Transverse colon (tissue), 4 donors: ENCODE measurements around the gene CAMK2D. TPM values are rescaled to one million over a fixed set of nuclear protein-coding genes. Genes with fewer than 3 reads are reported as not detected.
"Not testable (repeated sequence)": the region's sequence is repeated elsewhere in the genome, so short reads cannot be mapped to it uniquely, and the experiment has no call there.

Experiments used
- DNase-seq: peaks from one replicate; pipeline ENCODE4 v3.0.0-alpha.2; 2019
- H3K27ac ChIP-seq, 4 donors: fragments of 200-600 bp; sonication (generic); 2 replicates each; pipeline ENCODE4 v1.5.1; 2016 to 2018; ENCODE audit warnings: inconsistent platforms in 4 of 4
- H3K27me3 ChIP-seq: fragments of 200-600 bp; sonication (generic); 2 replicates; pipeline ENCODE4 v1.5.1; 2017; ENCODE audit warnings: inconsistent platforms
- H3K36me3 ChIP-seq, 4 donors: fragments of 200-600 bp; sonication (generic); 2 replicates each; pipeline ENCODE4 v1.5.1; 2017 to 2019; ENCODE audit warnings: inconsistent platforms in 4 of 4
- H3K4me1 ChIP-seq, 4 donors: fragments of 200-600 bp; sonication (generic); 2 replicates each; pipeline ENCODE4 v1.5.1; 2017 to 2020; ENCODE audit warnings: inconsistent platforms in 4 of 4
- H3K4me3 ChIP-seq, 4 donors: fragments of 200-600 bp; sonication (generic); 1 replicate in 1 of 4; 2 replicates in 3 of 4; pipeline versions ENCODE4 v1.5.1 to v1.6.1; 2017 to 2019; ENCODE audit warnings: inconsistent platforms in 4 of 4
- H3K9me3 ChIP-seq, 2 donors: fragments of 200-600 bp; sonication (generic); 2 replicates each; pipeline ENCODE4 v1.5.1; 2017 to 2019; ENCODE audit warnings: inconsistent platforms in 2 of 2
- EP300 ChIP-seq: sonication (generic); formaldehyde crosslinking; IDR thresholded peaks from one replicate; pipeline ENCODE4 v1.6.1; 2017; ENCODE audit warnings: antibody characterized with exemption, low read depth
- POLR2A ChIP-seq: fragments of 450-650 bp; IDR thresholded peaks from one replicate; pipeline ENCODE4 v1.6.1; 2016; ENCODE audit warnings: antibody characterized with exemption, mild to moderate bottlenecking, moderate library complexity
- POLR2AphosphoS5 ChIP-seq, 3 donors: sonication (generic); formaldehyde crosslinking; IDR thresholded peaks; one replicate each; pipeline ENCODE4 v1.6.1; 2016; ENCODE audit warnings: antibody characterized with exemption in 3 of 3
- WGBS, 2 donors: methylation state at CpG; one replicate each; pipeline ENCODE4 v1.1.5; 2018; ENCODE audit warnings: low coverage in 1 of 2; 5-methylcytosine and 5-hydroxymethylcytosine counted together
- in situ Hi-C, 4 donors: fragments of 200-750 bp; cut with MboI; loops; one replicate each; pipeline versions ENCODE4 v1.15.0 to v1.15.1; 2017; ENCODE audit warnings: low sequenced_read_pairs in 3 of 4, low pct_ligation_motif_present in 1 of 4, low pct_unique_long_range_greater_than_20kb in 1 of 4
- intact Hi-C: fragments of 100-400 bp; cut with DNase I; formaldehyde crosslinking; loops from one replicate; pipeline ENCODE4 v1.15.1; 2023; ENCODE audit warnings: low total_unique reads
- total RNA-seq, 4 donors: library from RNA; depleted of rRNA; stranded (reverse); fragments of >200 nt; gene quantifications; one replicate each; pipeline ENCODE4 v1.1.0, GENCODE V29; 2016
- TF ChIP-seq, protein P1 (sequence below), 5 experiments: fragments of 200-600 bp in 3 of 5; fragments of 450-650 bp in 2 of 5; sonication (generic) in 3 of 5; IDR thresholded peaks; 1 replicate in 2 of 5; 2 replicates in 3 of 5; pipeline ENCODE4 v1.5.1; 2016 to 2017; ENCODE audit warnings: antibody characterized with exemption in 5 of 5, inconsistent platforms in 3 of 5, mild to moderate bottlenecking in 2 of 5, moderate library complexity in 1 of 5

The CAMK2D gene
- total RNA-seq, 4 donors from 2014 or later, result 54.5 to 107 (median 84.7) TPM

DNA sequence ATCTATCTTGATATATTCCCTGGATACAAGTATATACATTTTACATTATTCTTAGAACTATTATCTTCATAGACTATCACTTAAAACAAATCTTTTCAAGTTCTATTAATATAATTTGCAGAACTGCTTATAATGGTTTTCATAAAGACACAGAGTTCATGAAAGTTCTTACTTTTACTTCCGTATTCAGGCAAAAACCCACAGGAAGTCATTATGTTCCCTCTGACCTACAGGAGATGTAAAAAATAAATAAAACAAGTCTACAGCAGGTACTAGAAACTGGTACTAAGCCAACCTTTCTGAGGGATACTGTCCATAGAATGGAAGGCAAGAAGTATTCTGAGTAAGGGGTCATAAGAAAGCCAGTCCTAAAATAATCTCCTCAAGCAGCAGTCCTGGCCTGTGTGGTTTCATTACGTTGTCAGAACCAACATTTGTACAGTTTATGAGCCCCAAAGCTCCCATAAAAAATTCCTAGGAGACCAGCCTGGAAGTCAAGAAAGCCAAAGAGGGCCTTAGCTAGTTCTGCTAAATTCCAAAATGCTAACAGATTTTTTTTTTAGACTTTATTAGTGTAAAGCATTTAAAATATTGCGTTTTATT, 68.6 kb downstream of the CAMK2D start:
- H3K9me3 ChIP-seq, result no peaks in the 10 kb centered on the region
- no peak for DNase-seq
- no peak for TF ChIP-seq EP300
- TF ChIP-seq, protein P1, sequence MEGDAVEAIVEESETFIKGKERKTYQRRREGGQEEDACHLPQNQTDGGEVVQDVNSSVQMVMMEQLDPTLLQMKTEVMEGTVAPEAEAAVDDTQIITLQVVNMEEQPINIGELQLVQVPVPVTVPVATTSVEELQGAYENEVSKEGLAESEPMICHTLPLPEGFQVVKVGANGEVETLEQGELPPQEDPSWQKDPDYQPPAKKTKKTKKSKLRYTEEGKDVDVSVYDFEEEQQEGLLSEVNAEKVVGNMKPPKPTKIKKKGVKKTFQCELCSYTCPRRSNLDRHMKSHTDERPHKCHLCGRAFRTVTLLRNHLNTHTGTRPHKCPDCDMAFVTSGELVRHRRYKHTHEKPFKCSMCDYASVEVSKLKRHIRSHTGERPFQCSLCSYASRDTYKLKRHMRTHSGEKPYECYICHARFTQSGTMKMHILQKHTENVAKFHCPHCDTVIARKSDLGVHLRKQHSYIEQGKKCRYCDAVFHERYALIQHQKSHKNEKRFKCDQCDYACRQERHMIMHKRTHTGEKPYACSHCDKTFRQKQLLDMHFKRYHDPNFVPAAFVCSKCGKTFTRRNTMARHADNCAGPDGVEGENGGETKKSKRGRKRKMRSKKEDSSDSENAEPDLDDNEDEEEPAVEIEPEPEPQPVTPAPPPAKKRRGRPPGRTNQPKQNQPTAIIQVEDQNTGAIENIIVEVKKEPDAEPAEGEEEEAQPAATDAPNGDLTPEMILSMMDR (IDR thresholded peaks at IDR 0.05), result no peak
- no peak for TF ChIP-seq POLR2A
- TF ChIP-seq POLR2AphosphoS5 (IDR thresholded peaks at IDR 0.05), result no peak
- H3K4me1 ChIP-seq, result peaks cover 14 to 48% (median 34%) of the 10 kb centered on the region in 4 donors
- in situ Hi-C loops, result loop anchor here in 1 of 4 donors (25.0 kb wide), 1 partner anchor 131 kb away; no protein-coding TSS in a partner anchor
- intact Hi-C loops, result no loop called here
- H3K27me3 ChIP-seq, result no peaks in the 10 kb centered on the region
- peak overlapping the region; percentile 65 to 79 (median 66) for H3K27ac ChIP-seq
- no peak overlapping the region for H3K4me3 ChIP-seq
- H3K36me3 ChIP-seq, result no peaks in the 10 kb centered on the region
- WGBS, 2 donors, result 20 to 32% methylated on average over 3 of the region's 3 CpGs

DNA sequence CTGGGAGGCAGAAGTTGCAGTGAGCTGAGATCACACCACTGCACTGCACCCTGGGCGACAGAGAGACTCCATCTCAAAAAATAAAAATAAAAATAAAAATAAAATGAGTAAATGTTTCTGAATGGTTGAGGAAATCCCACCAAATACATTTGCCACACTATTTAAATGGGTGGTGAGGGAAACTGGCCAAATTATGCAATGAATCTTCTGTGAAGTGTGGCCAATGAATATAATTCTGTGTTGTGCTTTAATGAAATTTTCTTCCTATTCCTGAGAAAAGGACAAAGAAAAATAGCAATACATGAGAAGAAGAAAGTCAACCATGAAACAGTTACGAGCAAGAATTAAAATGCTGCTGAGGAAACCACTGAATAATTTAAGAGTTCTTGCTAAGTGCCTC, 69.9 kb downstream of the CAMK2D start:
- H3K36me3 ChIP-seq, result no peaks in the 10 kb centered on the region
- H3K27ac ChIP-seq, result no peak overlapping the region
- no peak for DNase-seq
- in situ Hi-C loops, result loop anchor here in 1 of 4 donors (25.0 kb wide), 1 partner anchor 129 kb away; no protein-coding TSS in a partner anchor
- TF ChIP-seq POLR2AphosphoS5 (IDR thresholded peaks at IDR 0.05), result no peak
- TF ChIP-seq EP300, result no peak
- TF ChIP-seq, protein P1 (IDR thresholded peaks at IDR 0.05), result no peak
- TF ChIP-seq POLR2A, result no peak
- WGBS, 2 donors, result 95 to 100% methylated on average over 2 of the region's 2 CpGs
- intact Hi-C loops, result no loop called here
- H3K4me3 ChIP-seq, result no peak overlapping the region
- H3K4me1 ChIP-seq, result peaks cover 14 to 54% (median 35%) of the 10 kb centered on the region in 4 donors
- no peaks in the 10 kb centered on the region for H3K9me3 ChIP-seq
- H3K27me3 ChIP-seq, result no peaks in the 10 kb centered on the region

DNA sequence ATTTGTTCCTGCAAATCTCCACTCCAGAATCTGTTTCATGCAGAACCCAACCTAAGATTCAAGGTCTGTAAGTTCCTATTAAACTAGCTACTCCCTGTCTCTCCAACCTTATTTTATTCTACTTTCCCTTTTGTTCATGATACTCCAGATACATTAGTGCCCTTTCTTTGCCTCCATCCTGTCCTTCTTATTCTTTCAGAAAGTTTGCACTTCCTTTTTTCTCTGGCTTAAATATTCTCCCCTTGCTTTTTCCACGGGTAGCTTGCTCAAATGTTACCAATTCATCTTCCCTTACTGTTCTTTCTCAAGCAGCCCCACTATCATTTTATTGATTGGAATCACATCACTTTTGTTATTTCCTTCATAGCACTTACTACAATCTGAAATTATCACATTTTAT, 72.1 kb downstream of the CAMK2D start:
- TF ChIP-seq POLR2A (no peak), EP300 (no peak)
- in situ Hi-C loops (loop anchor here in 1 of 4 donors (25.0 kb wide), 1 partner anchor 127 kb away; no protein-coding TSS in a partner anchor), intact Hi-C loops (no loop called here)
- 54 to 64% methylated on average over 1 of the region's 1 CpG for WGBS, 2 donors
- no peaks in the 10 kb centered on the region for H3K27me3 ChIP-seq
- no peaks in the 10 kb centered on the region for H3K36me3 ChIP-seq
- H3K4me1 ChIP-seq, result peaks cover 12 to 42% (median 30%) of the 10 kb centered on the region in 4 donors
- DNase-seq, result no peak
- no peak overlapping the region for H3K4me3 ChIP-seq
- no peaks in the 10 kb centered on the region for H3K9me3 ChIP-seq
- H3K27ac ChIP-seq, result no peak overlapping the region

DNA sequence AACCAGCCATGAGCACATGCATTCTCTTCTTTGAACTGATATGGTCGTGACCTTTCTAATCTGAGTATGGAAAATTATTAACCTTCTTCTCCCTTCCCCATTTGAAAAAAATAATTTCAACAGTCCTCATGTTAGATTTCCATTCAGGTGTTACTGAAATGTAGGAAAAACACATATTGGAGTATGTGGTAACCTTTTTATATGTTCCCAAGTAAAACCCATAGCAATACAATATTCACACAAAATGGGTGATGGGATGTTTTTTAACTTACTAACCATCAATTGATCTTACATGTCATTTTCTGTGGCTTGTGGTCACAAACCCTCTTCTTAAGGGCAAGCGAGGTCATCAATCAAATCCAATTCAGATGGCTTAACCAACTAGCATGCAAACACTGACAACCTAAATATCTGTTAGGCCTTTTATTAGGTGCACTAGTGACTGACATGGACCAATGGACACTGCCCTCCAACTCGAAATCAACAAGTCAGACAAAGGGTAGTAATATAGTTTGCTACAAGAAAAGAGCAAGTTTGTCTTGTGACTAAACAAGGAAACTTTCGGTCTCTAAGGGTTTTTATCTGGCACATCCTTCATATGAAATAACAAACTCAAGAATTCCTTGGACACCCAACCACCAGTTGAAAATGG, 74.3 kb downstream of the CAMK2D start:
- H3K36me3 ChIP-seq, result no peaks in the 10 kb centered on the region
- no peaks in the 10 kb centered on the region for H3K27me3 ChIP-seq
- TF ChIP-seq EP300, result no peak
- in situ Hi-C loops, result loop anchor here in 1 of 4 donors (25.0 kb wide), 1 partner anchor 125 kb away; no protein-coding TSS in a partner anchor
- H3K4me1 ChIP-seq, result peaks cover 15 to 42% (median 25%) of the 10 kb centered on the region in 4 donors
- no peaks in the 10 kb centered on the region for H3K9me3 ChIP-seq
- intact Hi-C loops, result no loop called here
- no peak for DNase-seq
- no peak overlapping the region for H3K4me3 ChIP-seq
- no peak overlapping the region for H3K27ac ChIP-seq
- 68 to 78% methylated on average over 2 to 4 of the region's 4 CpGs for WGBS, 2 donors

DNA sequence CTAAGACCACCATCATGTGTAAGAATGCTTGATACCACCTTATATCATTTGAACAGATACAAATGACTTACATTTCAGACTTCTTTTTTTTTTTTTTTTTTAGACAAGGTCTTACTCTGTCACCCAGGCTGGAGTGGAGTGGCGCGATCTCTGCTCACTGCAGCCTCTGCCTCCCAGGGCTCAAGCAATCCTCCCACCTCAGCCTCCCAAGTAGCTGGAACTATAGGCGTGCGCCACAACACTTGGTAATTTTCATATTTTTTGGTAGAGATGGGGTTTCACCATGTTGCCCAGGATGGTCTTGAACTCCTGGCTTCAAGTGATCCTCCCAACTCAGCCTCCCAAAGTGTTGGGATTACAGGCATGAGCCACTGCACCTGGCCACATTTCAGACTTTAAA, 76.4 kb downstream of the CAMK2D start:
- in situ Hi-C loops, result loop anchor here in 1 of 4 donors (25.0 kb wide), 1 partner anchor 123 kb away; no protein-coding TSS in a partner anchor
- H3K4me3 ChIP-seq, H3K9me3 ChIP-seq, DNase-seq, H3K36me3 ChIP-seq, H3K27me3 ChIP-seq, intact Hi-C loops: not testable (repeated sequence)
- peaks cover 15 to 42% (median 27%) of the 10 kb centered on the region in 4 donors for H3K4me1 ChIP-seq
- peak overlapping the region; percentile 43 to 67 (median 62) for H3K27ac ChIP-seq
- 88 to 94% methylated on average over 4 of the region's 4 CpGs for WGBS, 2 donors
